B cell (primary cell): ENCODE data around the gene AGTR1. TPM values are rescaled to one million over a fixed set of nuclear protein-coding genes. Genes with fewer than 3 reads are reported as not detected.

ENCODE experiments used
- ATAC-seq: fragments of 200-7000 bp; cut with Tn5 transposase; one replicate; pipeline ENCODE4 v1.10.0; 2021; ENCODE audit warnings: low read depth, mild to moderate bottlenecking, moderate number of reproducible peaks, moderate library complexity
- CTCF ChIA-PET: fragments of 350-600 bp; sonication (Branson Sonifier 250); formaldehyde crosslinking; loops from one replicate; lab custom pipeline; 2021; ENCODE audit warnings: antibody characterized with exemption, inconsistent platforms; lab: Charles Lee
- POLR2A ChIA-PET: fragments of 350-600 bp; sonication (Branson Sonifier 250); formaldehyde crosslinking; loops from one replicate; lab custom pipeline; 2021; ENCODE audit warnings: antibody characterized with exemption; lab: Charles Lee
- DNase-seq: peaks from one replicate; pipeline ENCODE4 v3.0.0; 2013
- H2AFZ ChIP-seq: 2 replicates; pipeline ENCODE4 v1.6.1; 2012; ENCODE audit warnings: mild to moderate bottlenecking, low read depth, low read length; ENCODE audit not compliant: insufficient read depth, poor library complexity, severe bottlenecking
- H3K27ac ChIP-seq, 2 donors: 1 replicate in 1 of 2; 2 replicates in 1 of 2; pipeline ENCODE4 v1.5.1; 2012 to 2013; ENCODE audit warnings: low read length in 2 of 2, mild to moderate bottlenecking in 2 of 2, moderate library complexity in 1 of 2
- H3K27me3 ChIP-seq, 4 experiments: fragments of 200-600 bp in 1 of 4; sonication (generic) in 1 of 4; replicated peaks in 1 of 4; 1 replicate in 2 of 4; 2 replicates in 2 of 4; pipeline versions ENCODE4 v1.6.1 to v1.7.0; 2013 to 2016; ENCODE audit warnings: low read length in 3 of 4, mild to moderate bottlenecking in 2 of 4, mixed read lengths in 1 of 4, moderate library complexity in 1 of 4; ENCODE audit not compliant: insufficient read depth in 4 of 4, control insufficient read depth in 3 of 4; ENCODE audit errors: control extremely low read depth in 1 of 4
- H3K36me3 ChIP-seq, 2 experiments: replicated peaks in 1 of 2; 1 replicate in 1 of 2; 2 replicates in 1 of 2; pipeline versions ENCODE4 v1.6.1 to v1.7.1; 2013; ENCODE audit warnings: low read length in 1 of 2; ENCODE audit not compliant: insufficient read depth in 2 of 2, control insufficient read depth in 1 of 2; ENCODE audit errors: control extremely low read depth in 1 of 2, extremely low read depth in 1 of 2
- H3K4me1 ChIP-seq, 2 donors: fragments of 200-600 bp in 1 of 2; sonication (generic) in 1 of 2; 1 replicate in 1 of 2; 2 replicates in 1 of 2; pipeline versions ENCODE4 v1.5.1 to v1.6.1; 2013 to 2017; ENCODE audit warnings: low read length in 2 of 2; ENCODE audit not compliant: control insufficient read depth in 2 of 2, insufficient read depth in 2 of 2
- H3K4me2 ChIP-seq: replicated peaks from 2 replicates; pipeline ENCODE3; 2012; ENCODE audit warnings: mild to moderate bottlenecking, low read depth, low read length; ENCODE audit not compliant: poor library complexity, severe bottlenecking
- H3K4me3 ChIP-seq, 5 experiments: fragments of 200-600 bp in 1 of 5; sonication (generic) in 1 of 5; 1 replicate in 3 of 5; 2 replicates in 2 of 5; pipeline versions ENCODE4 v1.5.1 to v1.7.0; 2011 to 2016; ENCODE audit warnings: low read length in 4 of 5, mild to moderate bottlenecking in 4 of 5, low read depth in 2 of 5, control low read depth in 1 of 5, moderate library complexity in 1 of 5; ENCODE audit not compliant: insufficient read depth in 1 of 5; ENCODE audit errors: control extremely low read depth in 1 of 5, extremely low read depth in 1 of 5
- H3K79me2 ChIP-seq: fragments of 200-600 bp; sonication (generic); one replicate; pipeline ENCODE4 v1.6.0; 2016; ENCODE audit warnings: low read length; ENCODE audit not compliant: control insufficient read depth, insufficient read depth
- H3K9ac ChIP-seq: fragments of 200-600 bp; sonication (generic); 2 replicates; pipeline ENCODE4 v1.6.1; 2017; ENCODE audit warnings: mild to moderate bottlenecking, low read length, moderate library complexity
- H3K9me3 ChIP-seq, 3 donors: one replicate each; pipeline versions ENCODE4 v1.6.1 to v1.7.1; 2013; ENCODE audit warnings: low read length in 2 of 3; ENCODE audit not compliant: control insufficient read depth in 2 of 3, insufficient read depth in 1 of 3; ENCODE audit errors: control extremely low read depth in 1 of 3
- H4K20me1 ChIP-seq: 2 replicates; pipeline ENCODE4 v1.6.0; 2012; ENCODE audit warnings: mild to moderate bottlenecking, low read length; ENCODE audit not compliant: insufficient read depth, control insufficient read depth, poor library complexity, severe bottlenecking
- H3K27ac Mint-ChIP-seq: one replicate; pipeline ENCODE4 v1.8.0; 2021; ENCODE audit warnings: mixed read lengths
- H3K27me3 Mint-ChIP-seq: one replicate; pipeline ENCODE4 v1.8.0; 2021; ENCODE audit warnings: mixed read lengths
- H3K4me1 Mint-ChIP-seq: one replicate; pipeline ENCODE4 v1.8.0; 2021; ENCODE audit warnings: mixed read lengths
- H3K4me3 Mint-ChIP-seq: one replicate; pipeline ENCODE4 v1.8.0; 2021; ENCODE audit warnings: mixed read lengths
- H3K9me3 Mint-ChIP-seq: one replicate; pipeline ENCODE4 v1.8.0; 2022; ENCODE audit warnings: mixed read lengths; ENCODE audit not compliant: insufficient read depth
- EZH2 ChIP-seq: IDR thresholded peaks from 2 replicates; pipeline ENCODE4 v1.6.1; 2012; ENCODE audit warnings: borderline replicate concordance, low read depth, mild to moderate bottlenecking, moderate library complexity, low read length; ENCODE audit not compliant: insufficient read depth, poor library complexity, severe bottlenecking
- WGBS: methylation state at CpG from one replicate; pipeline ENCODE4 v1.1.5; 2013; ENCODE audit warnings: missing lambda C conversion rate; ENCODE audit not compliant: insufficient coverage; 5-methylcytosine and 5-hydroxymethylcytosine counted together
- intact Hi-C: fragments of 100-400 bp; cut with micrococcal nuclease; formaldehyde crosslinking; loops from one replicate; pipeline ENCODE4 v1.10.0; 2022
- polyA plus RNA-seq: library from polyadenylated mRNA; depleted of rRNA; stranded (reverse); fragments of >200 nt; gene quantifications from 2 replicates; pipeline ENCODE4 v1.2.3, GENCODE V29; 2012
- small RNA-seq: library from RNA; depleted of rRNA; stranded (forward); fragments of <200 nt; gene quantifications from one replicate; pipeline ENCODE3, GENCODE V24; 2012; ENCODE audit warnings: low replicate concordance, low read depth; ENCODE audit not compliant: insufficient read length
- total RNA-seq, 2 donors: library from RNA; stranded (reverse); fragments of 120-200 nt in 1 of 2; gene quantifications; 1 replicate in 1 of 2; 2 replicates in 1 of 2; pipeline versions ENCODE4 v1.2.3 to v1.2.4, GENCODE V29; 2013 to 2022
- TF ChIP-seq, protein P1 (sequence below): fragments of 200-600 bp; IDR thresholded peaks from one replicate; pipeline ENCODE4 v1.8.0; 2022; ENCODE audit warnings: antibody characterized with exemption, mild to moderate bottlenecking

The AGTR1 gene
- total and polyA plus RNA-seq, 2 donors (not counting 1 experiment from before 2014, with no cell fraction given): not detected

- ChIA-PET POLR2A (no interaction called here), CTCF (no interaction called here)
- no peak overlapping the region for H3K4me2 ChIP-seq
- H3K9ac ChIP-seq: no peak overlapping the region
- TF ChIP-seq, protein P1, sequence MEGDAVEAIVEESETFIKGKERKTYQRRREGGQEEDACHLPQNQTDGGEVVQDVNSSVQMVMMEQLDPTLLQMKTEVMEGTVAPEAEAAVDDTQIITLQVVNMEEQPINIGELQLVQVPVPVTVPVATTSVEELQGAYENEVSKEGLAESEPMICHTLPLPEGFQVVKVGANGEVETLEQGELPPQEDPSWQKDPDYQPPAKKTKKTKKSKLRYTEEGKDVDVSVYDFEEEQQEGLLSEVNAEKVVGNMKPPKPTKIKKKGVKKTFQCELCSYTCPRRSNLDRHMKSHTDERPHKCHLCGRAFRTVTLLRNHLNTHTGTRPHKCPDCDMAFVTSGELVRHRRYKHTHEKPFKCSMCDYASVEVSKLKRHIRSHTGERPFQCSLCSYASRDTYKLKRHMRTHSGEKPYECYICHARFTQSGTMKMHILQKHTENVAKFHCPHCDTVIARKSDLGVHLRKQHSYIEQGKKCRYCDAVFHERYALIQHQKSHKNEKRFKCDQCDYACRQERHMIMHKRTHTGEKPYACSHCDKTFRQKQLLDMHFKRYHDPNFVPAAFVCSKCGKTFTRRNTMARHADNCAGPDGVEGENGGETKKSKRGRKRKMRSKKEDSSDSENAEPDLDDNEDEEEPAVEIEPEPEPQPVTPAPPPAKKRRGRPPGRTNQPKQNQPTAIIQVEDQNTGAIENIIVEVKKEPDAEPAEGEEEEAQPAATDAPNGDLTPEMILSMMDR: no peak
- TF ChIP-seq EZH2: no peak
- no peaks in the 10 kb centered on the region for H3K36me3 ChIP-seq
- H4K20me1 ChIP-seq: no peaks in the 10 kb centered on the region
- Mint-ChIP-seq H3K27ac (no peak overlapping the region), H3K4me3 (no peak overlapping the region), H3K27me3 (no peaks in the 10 kb centered on the region), H3K4me1 (no peaks in the 10 kb centered on the region), H3K9me3 (no peaks in the 10 kb centered on the region)
- ATAC-seq (no peak), DNase-seq (no peak)
- H3K27ac ChIP-seq: no peak overlapping the region
- no peaks in the 10 kb centered on the region for H3K27me3 ChIP-seq
- WGBS: no CpG with 5 or more reads among the region's 1 CpG
- intact Hi-C loops: no loop called here
- no peaks in the 10 kb centered on the region for H3K4me1 ChIP-seq
- no peak overlapping the region for H3K4me3 ChIP-seq
- H3K79me2 ChIP-seq: no peaks in the 10 kb centered on the region
- no peak overlapping the region for H2AFZ ChIP-seq
- no peaks in the 10 kb centered on the region for H3K9me3 ChIP-seq
These were observed 94.2 kb downstream of the AGTR1 start for GRCh38 chr3:148791920-148792319.

DNA sequence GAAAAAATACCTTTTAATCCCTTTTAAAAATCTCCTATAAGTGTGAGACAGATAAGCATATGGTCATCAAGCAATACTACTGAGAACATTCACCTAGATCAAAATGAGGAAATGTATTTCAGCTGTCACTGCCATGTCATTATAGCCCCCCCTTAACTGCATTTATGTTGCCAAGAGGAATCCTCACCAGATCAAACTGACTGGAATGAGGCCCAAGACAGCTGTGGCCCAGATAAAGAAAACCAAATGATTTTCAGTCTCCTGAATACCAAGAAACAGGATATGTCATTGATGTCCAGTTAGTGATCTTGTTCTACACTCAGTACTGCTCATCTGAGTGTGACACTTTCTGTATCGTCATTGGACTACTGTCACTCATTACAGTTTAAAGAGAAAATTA lies 94.8 kb downstream of the AGTR1 start:
- Histone ChIP-seq H3K4me1 (no peaks in the 10 kb centered on the region), H3K27ac (no peak overlapping the region), H3K79me2 (no peaks in the 10 kb centered on the region), H3K4me2 (no peak overlapping the region), H4K20me1 (no peaks in the 10 kb centered on the region), H3K4me3 (no peak overlapping the region), H3K36me3 (no peaks in the 10 kb centered on the region), H3K9me3 (no peaks in the 10 kb centered on the region), H3K27me3 (no peaks in the 10 kb centered on the region), H2AFZ (no peak overlapping the region), H3K9ac (no peak overlapping the region)
- POLR2A ChIA-PET: no interaction called here
- ATAC-seq (no peak), DNase-seq (no peak)
- no CpG with 5 or more reads among the region's 1 CpG for WGBS
- intact Hi-C loops: no loop called here
- TF ChIP-seq, protein P1: no peak
- TF ChIP-seq EZH2: no peak
- H3K4me1 Mint-ChIP-seq: no peaks in the 10 kb centered on the region
- CTCF ChIA-PET: no interaction called here
- no peak overlapping the region for H3K27ac Mint-ChIP-seq
- H3K27me3 Mint-ChIP-seq: no peaks in the 10 kb centered on the region
- no peaks in the 10 kb centered on the region for H3K9me3 Mint-ChIP-seq
- no peak overlapping the region for H3K4me3 Mint-ChIP-seq

Small RNA genes lying within 50 kb of the gene (small RNA-seq; reads per million reads assigned to genes)
- gene RPL38P1: not detected

Other genes starting within 250 kb of the AGTR1 start
- not detected in 2 replicates for gene CPB1, start 129.9 kb downstream of the AGTR1 start, total RNA-seq
- not detected in 2 replicates for gene CPB1, start 129.9 kb downstream of the AGTR1 start, polyA plus RNA-seq
- gene CPA3, start 167.4 kb downstream of the AGTR1 start, total RNA-seq: not detected in 2 replicates
- gene CPA3, start 167.4 kb downstream of the AGTR1 start, polyA plus RNA-seq: not detected in 2 replicates